NCI-H69 (cell line): ENCODE results near the gene SLC12A7.
"Not testable (repeated sequence)": the region's sequence is repeated elsewhere in the genome, so short reads cannot be mapped to it uniquely, and the experiment has no call there.

ENCODE experiments used
- DNase-seq: peaks from one replicate; lab custom pipeline; 2025; lab: John Stamatoyannopoulos, UW

SLC12A7 gene

GRCh38 chr5:1111727-1112289, at the start of gene SLC12A7:
TSS of gene SLC12A7 (minus strand) at chr5:1112063. CDS start at chr5:1111991, 72 bp downstream.
- peak; percentile 47 for DNase-seq

- DNase-seq = no peak
These were observed 49.4 kb upstream of the SLC12A7 start for GRCh38 chr5:1161108-1161832.

- DNase-seq = no peak
These were observed 48.0 kb upstream of the SLC12A7 start for GRCh38 chr5:1159774-1160406.

GRCh38 chr5:1159341-1159675, 47.4 kb upstream of the SLC12A7 start:
- DNase-seq = no peak

- DNase-seq = no peak
These were observed 46.9 kb upstream of the SLC12A7 start for GRCh38 chr5:1158647-1159340.

GRCh38 chr5:1157461-1157986, 45.7 kb upstream of the SLC12A7 start:
- DNase-seq = not testable (repeated sequence)

- no peak for DNase-seq
These were observed 45.0 kb upstream of the SLC12A7 start for GRCh38 chr5:1156754-1157460.

GRCh38 chr5:1156033-1156753, 44.3 kb upstream of the SLC12A7 start:
- no peak for DNase-seq

GRCh38 chr5:1155191-1156032, 43.5 kb upstream of the SLC12A7 start:
- no peak for DNase-seq

- DNase-seq = no peak
These were observed 41.6 kb upstream of the SLC12A7 start for GRCh38 chr5:1153428-1153827.

GRCh38 chr5:1152771-1153282, 41.0 kb upstream of the SLC12A7 start:
- peak; percentile 82 for DNase-seq

GRCh38 chr5:1152156-1152555, 40.3 kb upstream of the SLC12A7 start:
- DNase-seq = peak; percentile 71

- peak; percentile 86 for DNase-seq
These were observed 39.5 kb upstream of the SLC12A7 start for GRCh38 chr5:1151316-1151715.

- no peak for DNase-seq
These were observed 39.0 kb upstream of the SLC12A7 start for GRCh38 chr5:1150866-1151265.

- DNase-seq = no peak
These were observed 33.0 kb upstream of the SLC12A7 start for GRCh38 chr5:1144638-1145396.

GRCh38 chr5:1144089-1144488, 32.2 kb upstream of the SLC12A7 start:
- no peak for DNase-seq

GRCh38 chr5:1143670-1143951, 31.7 kb upstream of the SLC12A7 start:
- DNase-seq = no peak

- DNase-seq = no peak
These were observed 31.2 kb upstream of the SLC12A7 start for GRCh38 chr5:1142886-1143669.

- DNase-seq = peak; percentile 47
These were observed 30.0 kb upstream of the SLC12A7 start for GRCh38 chr5:1141834-1142233.
